GM18867 (cell line): ENCODE data around the gene LCN2.
"Not testable (repeated sequence)": the region's sequence is repeated elsewhere in the genome, so short reads cannot be mapped to it uniquely, and the experiment has no call there.

Experiments used
- ATAC-seq: cut with Tn5 transposase; IDR thresholded peaks from one replicate; pipeline ENCODE4 v1.9.1; 2021; ENCODE audit warnings: mild to moderate bottlenecking, moderate library complexity; ENCODE audit not compliant: unreplicated experiment

The LCN2 gene

DNA sequence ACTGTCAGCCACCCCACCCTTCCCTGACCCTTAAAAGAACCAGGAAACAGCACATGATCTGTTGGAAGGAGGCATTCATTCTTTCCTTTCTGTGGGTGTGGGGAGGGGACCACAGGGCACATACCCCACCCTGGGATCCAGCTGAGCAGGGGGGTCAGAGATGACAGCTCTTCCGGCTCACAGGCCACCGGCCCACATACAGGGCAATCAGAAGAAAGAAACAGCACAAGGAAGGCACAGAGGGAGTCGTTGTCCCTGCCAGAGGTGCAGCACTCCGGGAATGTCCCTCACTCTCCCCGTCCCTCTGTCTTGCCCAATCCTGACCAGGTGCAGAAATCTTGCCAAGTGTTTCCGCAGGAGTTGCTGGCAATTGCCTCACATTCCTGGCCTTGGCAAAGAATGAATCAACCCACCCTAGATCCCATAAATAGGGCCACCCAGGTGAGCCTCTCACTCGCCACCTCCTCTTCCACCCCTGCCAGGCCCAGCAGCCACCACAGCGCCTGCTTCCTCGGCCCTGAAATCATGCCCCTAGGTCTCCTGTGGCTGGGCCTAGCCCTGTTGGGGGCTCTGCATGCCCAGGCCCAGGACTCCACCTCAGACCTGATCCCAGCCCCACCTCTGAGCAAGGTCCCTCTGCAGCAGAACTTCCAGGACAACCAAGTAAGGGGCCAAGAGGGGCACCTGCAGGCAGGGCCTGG is at the start of gene LCN2:
Gene LCN2, plus strand, starts transcription at position 453 of the 701 bp plus-strand sequence. Its CDS starts 73 bp downstream, at position 526.
- ATAC-seq: no peak

DNA sequence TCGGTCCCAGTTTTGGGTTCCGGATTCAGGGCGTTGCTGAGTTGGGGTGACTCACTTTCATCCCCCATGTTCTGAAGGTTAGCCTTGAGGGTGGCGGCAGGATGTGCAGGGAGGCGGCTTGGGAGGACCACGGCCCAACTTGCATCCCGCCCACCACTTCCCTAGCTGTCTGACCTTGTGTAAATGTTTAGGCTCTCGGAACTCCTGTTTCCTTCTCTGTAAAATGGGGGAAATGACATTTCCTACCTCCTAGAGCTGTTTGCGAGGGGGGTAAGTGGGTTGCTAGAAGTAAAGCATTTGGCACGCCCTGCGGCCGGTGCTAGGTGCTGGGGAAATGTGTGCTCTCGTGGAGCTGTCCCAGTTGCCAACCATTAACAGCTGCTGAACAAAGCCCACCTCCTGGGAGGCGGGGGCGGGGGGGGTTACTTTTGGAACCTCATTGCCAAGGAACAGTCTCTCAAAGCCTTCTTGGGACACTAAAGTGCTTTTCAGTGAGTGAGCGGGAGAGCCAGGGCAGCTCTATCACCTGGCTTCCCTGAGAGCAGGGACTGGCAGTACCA is 49.2 kb upstream of the LCN2 start:
- ATAC-seq: no peak

DNA sequence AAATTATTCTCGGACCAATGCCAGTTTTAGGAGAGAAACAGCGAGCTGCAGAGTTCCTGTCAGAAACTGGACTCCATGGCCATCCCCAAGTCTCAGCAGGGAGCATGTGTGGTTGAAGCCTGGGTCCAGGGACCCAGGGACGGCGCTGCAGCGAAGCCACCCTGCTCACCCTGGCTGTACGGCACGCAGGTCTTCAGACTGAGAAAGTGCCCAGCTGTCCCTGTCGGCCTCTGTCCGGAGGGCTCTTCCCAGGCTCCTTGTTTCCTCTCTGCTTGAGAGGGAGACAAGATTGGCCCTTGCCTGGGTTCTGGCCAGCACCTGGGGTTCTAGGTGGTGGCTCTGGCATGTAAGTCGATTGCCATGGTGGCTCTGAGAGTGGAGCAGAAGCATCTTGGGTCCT is 48.7 kb upstream of the LCN2 start:
- no peak for ATAC-seq

DNA sequence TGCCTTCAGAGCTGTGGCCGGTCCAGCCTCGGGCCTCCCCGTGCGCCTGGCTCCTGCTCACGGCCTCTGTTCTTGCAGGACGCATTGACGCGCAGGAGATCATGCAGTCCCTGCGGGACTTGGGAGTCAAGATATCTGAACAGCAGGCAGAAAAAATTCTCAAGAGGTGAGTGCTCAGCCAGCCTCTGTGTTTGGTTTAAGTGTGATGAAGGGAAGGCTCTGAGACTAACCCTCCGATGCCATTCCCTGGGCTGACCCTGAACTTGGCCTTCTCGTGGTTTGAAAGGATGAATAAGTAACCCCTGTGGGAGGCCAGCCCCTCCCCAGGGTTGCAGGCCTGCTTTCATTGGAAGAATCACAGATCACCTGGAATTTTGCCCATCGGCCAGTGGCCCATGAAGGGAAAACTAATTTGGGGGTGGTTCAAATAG is 48.0 kb upstream of the LCN2 start:
- no peak for ATAC-seq

DNA sequence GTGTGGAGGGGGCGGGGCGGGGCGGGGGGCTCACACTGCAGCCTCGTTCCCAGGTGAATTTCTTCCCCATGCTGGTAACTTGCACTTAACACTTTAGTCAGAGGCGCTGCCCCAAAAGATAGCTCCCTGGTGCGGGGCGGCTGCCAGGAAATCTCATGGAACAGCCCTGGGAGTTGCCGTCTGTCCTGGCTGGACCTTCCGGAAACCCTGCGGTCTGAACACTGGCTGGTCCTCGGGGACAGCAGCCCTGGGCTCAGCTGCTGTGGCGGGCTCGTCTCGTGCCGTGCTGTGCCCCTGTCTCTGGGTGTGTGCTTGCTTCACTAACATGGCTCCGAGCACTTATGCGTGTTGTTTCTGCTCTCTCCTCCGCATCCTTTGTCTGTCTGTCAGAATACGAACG is 47.6 kb upstream of the LCN2 start:
- ATAC-seq: no peak

DNA sequence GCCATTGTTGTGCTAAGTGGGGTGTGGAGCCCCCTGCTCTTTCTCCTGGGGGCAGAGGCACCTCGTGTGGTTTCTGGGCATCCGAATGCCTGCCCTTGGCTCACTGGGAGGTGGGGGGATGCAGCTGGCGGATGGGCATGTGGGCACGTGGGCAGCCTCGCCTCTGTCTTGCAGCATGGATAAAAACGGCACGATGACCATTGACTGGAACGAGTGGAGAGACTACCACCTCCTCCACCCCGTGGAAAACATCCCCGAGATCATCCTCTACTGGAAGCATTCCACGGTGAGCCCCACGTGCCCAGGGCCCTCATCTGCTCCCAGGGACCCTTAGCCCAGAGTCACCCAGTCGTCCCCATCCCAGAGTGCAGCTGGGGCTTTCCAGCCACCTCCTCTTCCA is 47.1 kb upstream of the LCN2 start:
- no peak for ATAC-seq

DNA sequence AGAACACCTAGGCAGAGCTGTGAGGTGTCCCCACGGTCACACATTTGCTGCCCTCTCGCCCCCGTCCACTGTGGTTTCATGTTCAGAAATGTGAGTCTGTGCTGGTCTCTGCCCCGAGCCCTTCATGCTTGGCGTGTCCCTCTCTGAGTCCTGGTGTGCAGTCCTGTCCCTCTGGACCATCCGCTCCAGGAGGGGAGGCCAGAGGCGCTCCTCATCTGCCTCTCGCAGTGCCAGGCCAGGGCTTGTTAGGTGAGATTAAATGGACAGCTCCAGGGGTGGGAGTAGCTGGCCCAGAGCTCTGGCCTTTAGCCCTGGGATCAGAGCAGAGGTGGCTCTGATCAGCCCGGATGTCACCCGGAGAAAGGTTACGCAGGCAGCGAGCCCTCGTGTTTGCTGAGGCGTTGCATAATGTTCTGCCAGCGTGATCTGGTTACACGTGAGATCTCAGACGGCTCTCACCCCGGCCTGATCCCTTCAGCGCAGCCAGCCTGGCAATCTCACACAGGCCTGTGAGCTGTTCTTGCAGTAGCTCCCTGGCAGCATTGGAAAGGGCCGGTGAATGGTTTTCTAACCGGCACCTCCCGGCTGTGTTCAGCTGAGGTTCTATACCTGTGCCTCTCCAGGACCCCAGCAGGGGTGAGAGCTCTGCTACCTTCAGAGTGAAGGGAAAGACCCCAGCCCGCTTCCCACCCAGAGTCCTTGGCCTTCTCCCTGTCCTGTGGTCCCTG is 46.2 kb upstream of the LCN2 start:
- no peak for ATAC-seq

DNA sequence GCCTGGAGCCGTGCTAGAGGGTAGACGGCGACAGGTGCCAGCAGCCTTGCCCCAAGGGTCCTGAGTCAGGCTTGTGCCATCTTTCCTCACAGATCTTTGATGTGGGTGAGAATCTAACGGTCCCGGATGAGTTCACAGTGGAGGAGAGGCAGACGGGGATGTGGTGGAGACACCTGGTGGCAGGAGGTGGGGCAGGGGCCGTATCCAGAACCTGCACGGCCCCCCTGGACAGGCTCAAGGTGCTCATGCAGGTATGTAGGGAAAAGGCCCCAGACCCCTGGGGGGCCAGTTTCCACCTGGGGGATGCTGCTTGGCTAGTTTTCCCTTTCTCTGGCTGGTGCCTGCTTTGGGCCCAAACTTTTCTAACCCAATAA is 45.7 kb upstream of the LCN2 start:
- ATAC-seq: no peak

DNA sequence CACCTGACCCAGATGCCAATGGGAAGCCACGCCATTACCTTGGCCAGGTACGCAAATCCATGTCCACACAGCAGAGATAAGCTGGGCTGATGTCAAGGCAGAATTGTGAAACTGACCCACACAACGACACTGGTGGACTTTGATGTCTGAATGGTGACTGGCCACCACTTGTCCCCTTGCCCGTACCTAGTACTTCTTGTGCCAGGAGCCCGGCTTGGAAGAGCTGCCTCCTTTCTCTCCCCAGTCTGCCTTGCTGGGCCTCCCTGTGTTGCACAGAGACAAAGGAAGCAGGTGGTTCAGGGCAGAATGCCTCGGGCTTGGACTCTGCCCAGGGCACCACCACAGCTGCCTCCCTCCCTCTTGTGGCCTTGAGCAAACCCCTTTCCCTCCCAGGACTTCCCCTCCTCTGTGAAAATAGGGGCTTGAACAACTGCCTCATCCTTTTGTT is 45.1 kb upstream of the LCN2 start:
- ATAC-seq: no peak

DNA sequence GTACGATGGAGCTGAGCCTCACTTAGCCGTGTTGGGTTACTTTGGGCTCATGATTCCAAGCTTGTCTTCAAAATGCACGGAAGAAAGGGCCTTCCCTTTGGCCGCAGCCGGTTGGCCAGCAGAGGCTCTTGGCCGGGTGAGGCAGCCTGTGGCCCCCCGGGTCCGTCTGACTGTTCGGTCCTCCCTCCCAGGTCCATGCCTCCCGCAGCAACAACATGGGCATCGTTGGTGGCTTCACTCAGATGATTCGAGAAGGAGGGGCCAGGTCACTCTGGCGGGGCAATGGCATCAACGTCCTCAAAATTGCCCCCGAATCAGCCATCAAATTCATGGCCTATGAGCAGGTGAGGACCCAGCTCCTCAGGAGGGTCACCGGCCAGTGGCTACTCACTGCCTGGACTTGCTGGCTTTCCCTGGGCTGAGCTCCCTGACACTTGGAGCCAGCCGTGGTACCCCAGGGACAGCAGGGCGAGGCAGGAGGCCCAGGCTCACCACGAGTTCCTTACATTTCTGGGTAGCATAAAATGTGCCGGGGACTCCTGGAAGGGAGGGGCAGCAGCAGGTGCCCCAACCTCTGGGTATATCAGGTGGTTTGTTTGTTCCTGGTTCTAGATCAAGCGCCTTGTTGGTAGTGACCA is 43.6 kb upstream of the LCN2 start:
- ATAC-seq: no peak

DNA sequence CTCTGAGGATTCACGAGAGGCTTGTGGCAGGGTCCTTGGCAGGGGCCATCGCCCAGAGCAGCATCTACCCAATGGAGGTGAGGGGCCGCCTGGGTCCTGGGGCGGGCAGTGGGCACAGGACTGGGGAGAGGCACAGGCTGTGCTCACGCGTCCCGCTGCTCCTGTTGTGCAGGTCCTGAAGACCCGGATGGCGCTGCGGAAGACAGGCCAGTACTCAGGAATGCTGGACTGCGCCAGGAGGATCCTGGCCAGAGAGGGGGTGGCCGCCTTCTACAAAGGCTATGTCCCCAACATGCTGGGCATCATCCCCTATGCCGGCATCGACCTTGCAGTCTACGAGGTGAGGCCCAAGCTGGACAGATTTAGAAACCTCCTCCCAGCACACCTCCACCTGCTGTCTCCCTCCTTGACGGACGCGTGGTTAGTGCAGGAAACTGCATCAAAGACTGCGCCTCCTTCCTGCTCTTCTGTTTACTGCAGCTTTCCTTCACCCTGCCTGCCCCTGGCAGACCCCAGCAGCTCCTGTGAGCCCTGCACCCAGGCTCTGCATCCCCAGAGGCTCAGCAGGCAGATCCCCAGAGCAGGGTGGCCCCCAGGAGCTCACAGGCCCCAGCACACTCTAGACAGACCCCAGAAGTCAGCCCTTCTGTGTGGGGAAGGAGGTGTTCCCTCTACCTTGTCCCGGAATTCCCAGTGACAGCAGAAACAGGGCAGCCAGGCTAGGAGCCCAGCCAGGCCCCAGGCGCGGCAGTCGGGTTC is 42.9 kb upstream of the LCN2 start:
- ATAC-seq: no peak

DNA sequence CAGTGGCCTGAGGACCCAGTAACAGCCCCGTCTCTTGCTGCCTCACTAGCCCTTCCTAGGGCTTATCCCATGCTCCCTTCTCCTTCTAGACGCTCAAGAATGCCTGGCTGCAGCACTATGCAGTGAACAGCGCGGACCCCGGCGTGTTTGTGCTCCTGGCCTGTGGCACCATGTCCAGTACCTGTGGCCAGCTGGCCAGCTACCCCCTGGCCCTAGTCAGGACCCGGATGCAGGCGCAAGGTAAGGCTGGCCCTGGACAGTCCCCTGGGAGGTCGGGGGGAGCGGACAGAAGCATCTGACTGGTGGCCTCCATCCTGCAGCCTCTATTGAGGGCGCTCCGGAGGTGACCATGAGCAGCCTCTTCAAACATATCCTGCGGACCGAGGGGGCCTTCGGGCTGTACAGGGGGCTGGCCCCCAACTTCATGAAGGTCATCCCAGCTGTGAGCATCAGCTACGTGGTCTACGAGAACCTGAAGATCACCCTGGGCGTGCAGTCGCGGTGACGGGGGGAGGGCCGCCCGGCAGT is 42.2 kb upstream of the LCN2 start:
- no peak for ATAC-seq

DNA sequence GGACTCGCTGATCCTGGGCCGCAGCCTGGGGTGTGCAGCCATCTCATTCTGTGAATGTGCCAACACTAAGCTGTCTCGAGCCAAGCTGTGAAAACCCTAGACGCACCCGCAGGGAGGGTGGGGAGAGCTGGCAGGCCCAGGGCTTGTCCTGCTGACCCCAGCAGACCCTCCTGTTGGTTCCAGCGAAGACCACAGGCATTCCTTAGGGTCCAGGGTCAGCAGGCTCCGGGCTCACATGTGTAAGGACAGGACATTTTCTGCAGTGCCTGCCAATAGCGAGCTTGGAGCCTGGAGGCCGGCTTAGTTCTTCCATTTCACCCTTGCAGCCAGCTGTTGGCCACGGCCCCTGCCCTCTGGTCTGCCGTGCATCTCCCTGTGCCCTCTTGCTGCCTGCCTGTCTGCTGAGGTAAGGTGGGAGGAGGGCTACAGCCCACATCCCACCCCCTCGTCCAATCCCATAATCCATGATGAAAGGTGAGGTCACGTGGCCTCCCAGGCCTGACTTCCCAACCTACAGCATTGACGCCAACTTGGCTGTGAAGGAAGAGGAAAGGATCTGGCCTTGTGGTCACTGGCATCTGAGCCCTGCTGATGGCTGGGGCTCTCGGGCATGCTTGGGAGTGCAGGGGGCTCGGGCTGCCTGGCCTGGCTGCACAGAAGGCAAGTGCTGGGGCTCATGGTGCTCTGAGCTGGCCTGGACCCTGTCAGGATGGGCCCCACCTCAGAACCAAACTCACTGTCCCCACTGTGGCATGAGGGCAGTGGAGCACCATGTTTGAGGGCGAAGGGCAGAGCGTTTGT is 41.6 kb upstream of the LCN2 start:
- ATAC-seq: no peak

DNA sequence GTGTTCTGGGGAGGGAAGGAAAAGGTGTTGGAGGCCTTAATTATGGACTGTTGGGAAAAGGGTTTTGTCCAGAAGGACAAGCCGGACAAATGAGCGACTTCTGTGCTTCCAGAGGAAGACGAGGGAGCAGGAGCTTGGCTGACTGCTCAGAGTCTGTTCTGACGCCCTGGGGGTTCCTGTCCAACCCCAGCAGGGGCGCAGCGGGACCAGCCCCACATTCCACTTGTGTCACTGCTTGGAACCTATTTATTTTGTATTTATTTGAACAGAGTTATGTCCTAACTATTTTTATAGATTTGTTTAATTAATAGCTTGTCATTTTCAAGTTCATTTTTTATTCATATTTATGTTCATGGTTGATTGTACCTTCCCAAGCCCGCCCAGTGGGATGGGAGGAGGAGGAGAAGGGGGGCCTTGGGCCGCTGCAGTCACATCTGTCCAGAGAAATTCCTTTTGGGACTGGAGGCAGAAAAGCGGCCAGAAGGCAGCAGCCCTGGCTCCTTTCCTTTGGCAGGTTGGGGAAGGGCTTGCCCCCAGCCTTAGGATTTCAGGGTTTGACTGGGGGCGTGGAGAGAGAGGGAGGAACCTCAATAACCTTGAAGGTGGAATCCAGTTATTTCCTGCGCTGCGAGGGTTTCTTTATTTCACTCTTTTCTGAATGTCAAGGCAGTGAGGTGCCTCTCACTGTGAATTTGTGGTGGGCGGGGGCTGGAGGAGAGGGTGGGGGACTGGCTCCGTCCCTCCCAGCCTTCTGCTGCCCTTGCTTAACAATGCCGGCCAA is 40.8 kb upstream of the LCN2 start:
- ATAC-seq: no peak

DNA sequence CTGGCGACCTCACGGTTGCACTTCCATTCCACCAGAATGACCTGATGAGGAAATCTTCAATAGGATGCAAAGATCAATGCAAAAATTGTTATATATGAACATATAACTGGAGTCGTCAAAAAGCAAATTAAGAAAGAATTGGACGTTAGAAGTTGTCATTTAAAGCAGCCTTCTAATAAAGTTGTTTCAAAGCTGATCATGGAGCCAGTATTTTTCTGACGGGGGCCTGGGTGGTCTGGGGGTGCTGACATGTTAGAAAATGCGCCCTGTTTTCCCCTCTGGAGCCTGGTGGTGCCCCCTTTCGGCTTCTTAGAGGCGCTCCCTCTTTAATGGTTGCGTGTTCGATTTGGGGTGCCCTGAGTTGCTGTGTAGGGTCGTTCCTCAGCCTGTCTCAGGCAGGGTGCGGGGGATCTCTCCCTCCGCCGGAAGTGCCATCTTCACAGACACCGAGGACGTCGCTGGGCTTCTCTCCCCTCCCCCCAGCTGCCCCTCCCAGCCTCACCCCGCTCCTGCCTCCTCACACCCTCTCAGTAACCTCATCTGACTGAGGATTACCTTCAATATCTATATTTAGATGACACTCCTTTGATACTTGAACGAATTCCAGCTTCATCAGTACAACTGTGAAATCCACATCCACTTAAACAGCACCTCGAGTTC is 40.1 kb upstream of the LCN2 start:
- ATAC-seq: no peak

DNA sequence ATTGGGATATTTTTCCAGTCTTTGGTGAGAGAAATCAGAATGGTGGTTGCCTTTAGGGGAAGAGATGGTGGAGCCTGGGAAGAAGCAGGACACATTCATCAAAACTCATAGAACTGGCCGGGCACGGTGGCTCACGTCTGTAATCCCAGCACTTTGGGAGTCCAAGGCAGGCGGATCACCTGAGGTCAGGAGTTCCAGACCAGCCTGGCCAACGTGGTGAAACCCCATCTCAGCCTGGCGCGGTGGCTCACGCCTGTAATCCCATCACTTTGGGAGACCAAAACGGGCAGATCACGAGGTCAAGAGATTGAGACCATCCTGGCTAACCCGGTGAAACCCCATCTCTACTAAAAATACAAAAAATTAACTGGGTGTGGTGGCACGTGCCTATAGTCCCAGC is 37.5 kb upstream of the LCN2 start:
- ATAC-seq: not testable (repeated sequence)

DNA sequence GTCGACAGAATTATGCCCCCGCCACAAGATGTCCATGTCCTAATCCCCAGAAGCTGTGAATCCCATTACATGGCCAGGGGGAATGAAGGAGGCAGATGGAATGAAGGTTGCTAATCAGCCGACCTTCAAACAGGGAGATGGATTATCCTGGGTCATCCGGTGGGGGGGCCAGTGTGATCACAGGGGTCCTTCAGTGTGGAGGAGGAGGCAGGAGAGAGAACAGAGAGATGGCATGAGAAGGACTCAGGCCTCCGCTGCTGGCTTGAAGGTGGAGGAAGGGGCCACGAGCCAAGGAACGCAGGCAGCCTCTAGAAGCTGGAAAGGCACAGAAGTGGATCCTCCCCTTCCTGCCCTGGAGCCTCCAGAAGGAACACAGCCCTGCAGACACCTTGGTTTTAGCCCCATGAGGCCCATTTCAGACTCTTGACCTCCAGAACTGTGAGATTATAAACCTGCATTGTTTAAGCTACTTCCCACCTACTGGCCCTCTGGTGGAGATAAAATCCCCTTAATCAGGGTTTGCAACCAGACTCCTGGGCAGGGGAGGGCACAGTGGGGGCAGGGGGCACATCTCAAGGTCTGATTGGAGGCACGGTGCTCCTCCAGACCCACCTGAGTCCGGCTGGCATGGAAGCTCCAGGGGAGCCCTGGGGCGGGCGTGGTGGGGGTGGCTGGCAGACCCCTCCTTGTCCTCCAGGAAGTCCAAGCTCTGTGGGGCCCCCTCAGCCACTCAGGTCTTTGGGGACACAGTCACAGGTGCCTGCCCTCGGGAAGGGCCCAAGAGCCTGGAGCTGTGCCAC is 35.5 kb upstream of the LCN2 start:
- ATAC-seq: no peak
